T-cell (primary cell): ENCODE data around the gene MAP4K4. TPM values are rescaled to one million over a fixed set of nuclear protein-coding genes. Genes with fewer than 3 reads are reported as not detected.
A peak's percentile ranks its signal among the peaks of the same experiment; 100 is the strongest.

Experiments
- ATAC-seq, 4 experiments: fragments of 200-7000 bp in 3 of 4; fragments of 150-1000 bp in 1 of 4; cut with Tn5 transposase; replicated peaks in 1 of 4; 1 replicate in 3 of 4; 2 replicates in 1 of 4; pipeline ENCODE4 v1.10.0; 2021; ENCODE audit warnings: moderate library complexity in 3 of 4, mild to moderate bottlenecking in 2 of 4, moderate number of reproducible peaks in 1 of 4
- CTCF ChIA-PET, 2 donors: fragments of 300-600 bp; sonication (Branson Sonifier 250); formaldehyde crosslinking; loops; one replicate each; lab custom pipeline; 2022; ENCODE audit warnings: antibody characterized with exemption in 2 of 2; lab: Charles Lee
- POLR2A ChIA-PET, 2 donors: fragments of 300-600 bp; sonication (Branson Sonifier 250); formaldehyde crosslinking; loops; one replicate each; lab custom pipeline; 2022; ENCODE audit warnings: antibody characterized with exemption in 2 of 2; lab: Charles Lee
- DNase-seq, 35 experiments: peaks; one replicate each; pipeline versions ENCODE4 v3.0.0 to v3.0.0-alpha.2; 2013 to 2023
- H3K27ac ChIP-seq: one replicate; pipeline ENCODE4 v1.5.1; 2013; ENCODE audit warnings: low read length
- H3K27me3 ChIP-seq, 2 experiments: replicated peaks in 1 of 2; 1 replicate in 1 of 2; 2 replicates in 1 of 2; pipeline versions ENCODE4 v1.6.1 to v1.7.0; 2013; ENCODE audit warnings: low read length in 1 of 2, mixed read lengths in 1 of 2; ENCODE audit not compliant: control insufficient read depth in 2 of 2, insufficient read depth in 2 of 2; ENCODE audit errors: extremely low read depth in 1 of 2
- H3K36me3 ChIP-seq, 2 donors: 1 replicate in 1 of 2; 2 replicates in 1 of 2; pipeline versions ENCODE4 v1.6.1 to v1.7.0; 2013; ENCODE audit warnings: low read length in 1 of 2; ENCODE audit not compliant: control insufficient read depth in 2 of 2, insufficient read depth in 1 of 2; ENCODE audit errors: extremely low read depth in 1 of 2
- H3K4me1 ChIP-seq, 2 experiments: 1 replicate in 1 of 2; 2 replicates in 1 of 2; pipeline versions ENCODE4 v1.6.1 to v1.7.0; 2013; ENCODE audit warnings: low read length in 2 of 2, mixed read lengths in 1 of 2; ENCODE audit not compliant: insufficient read depth in 2 of 2, control insufficient read depth in 1 of 2; ENCODE audit errors: extremely low read depth in 1 of 2
- H3K4me3 ChIP-seq, 2 donors: 1 replicate in 1 of 2; 2 replicates in 1 of 2; pipeline versions ENCODE4 v1.5.1 to v1.7.0; 2013; ENCODE audit warnings: mild to moderate bottlenecking in 2 of 2, low read length in 1 of 2, moderate library complexity in 1 of 2; ENCODE audit not compliant: control insufficient read depth in 1 of 2; ENCODE audit errors: extremely low read depth in 1 of 2
- H3K9me3 ChIP-seq: 2 replicates; pipeline ENCODE4 v1.7.0; 2013
- H3K27ac Mint-ChIP-seq, 2 donors: one replicate each; pipeline ENCODE4 v1.8.0; 2020 to 2021; ENCODE audit warnings: mild to moderate bottlenecking in 2 of 2, mixed read lengths in 2 of 2
- H3K27me3 Mint-ChIP-seq, 2 donors: one replicate each; pipeline ENCODE4 v1.8.0; 2021 to 2022; ENCODE audit warnings: mixed read lengths in 2 of 2
- H3K36me3 Mint-ChIP-seq: one replicate; pipeline ENCODE4 v1.8.0; 2021; ENCODE audit warnings: mixed read lengths
- H3K4me1 Mint-ChIP-seq, 3 donors: one replicate each; pipeline ENCODE4 v1.8.0; 2020 to 2022; ENCODE audit warnings: mixed read lengths in 3 of 3, mild to moderate bottlenecking in 1 of 3
- H3K4me3 Mint-ChIP-seq, 3 donors: one replicate each; pipeline ENCODE4 v1.8.0; 2020 to 2022; ENCODE audit warnings: mild to moderate bottlenecking in 3 of 3, mixed read lengths in 3 of 3, moderate library complexity in 3 of 3
- H3K9me3 Mint-ChIP-seq, 3 donors: one replicate each; pipeline ENCODE4 v1.8.0; 2020 to 2022; ENCODE audit warnings: mixed read lengths in 3 of 3
- WGBS: methylation state at CpG from one replicate; pipeline ENCODE4 v1.1.5; 2013; ENCODE audit warnings: missing lambda C conversion rate; ENCODE audit not compliant: insufficient coverage; 5-methylcytosine and 5-hydroxymethylcytosine counted together
- total RNA-seq, 35 experiments: library from RNA in 6 of 35; stranded (reverse) in 6 of 35; fragments of 120-200 nt in 1 of 35; gene quantifications; one replicate each; pipeline versions ENCODE4 v1.2.1 to v1.2.4 and lab custom pipeline; 2013 to 2026

MAP4K4 gene
- total RNA-seq, 5 donors from 2014 or later (not counting 1 experiment from before 2014, with no cell fraction given) = 84.2 to 148 (median 93.2) TPM

GRCh38 chr2:101802329-101802728 lies 104.8 kb downstream of the MAP4K4 start:
- no peaks in the 10 kb centered on the region for H3K9me3 ChIP-seq
- H3K4me1 ChIP-seq = peaks cover 15 to 26% of the 10 kb centered on the region in 2 experiments
- CTCF ChIA-PET = no interaction called here
- no peak overlapping the region for H3K27ac ChIP-seq
- ATAC-seq = no peak
- H3K4me1 Mint-ChIP-seq = peaks cover 71 to 77% (median 74%) of the 10 kb centered on the region in 3 donors
- H3K36me3 Mint-ChIP-seq = peaks cover 11% of the 10 kb centered on the region
- POLR2A ChIA-PET = no interaction called here
- no peak for DNase-seq
- H3K4me3 Mint-ChIP-seq = no peak overlapping the region
- H3K9me3 Mint-ChIP-seq = peaks cover 0 to 2% (median 0%) of the 10 kb centered on the region in 3 donors
- peaks cover 0 to 3% of the 10 kb centered on the region in 2 donors for H3K36me3 ChIP-seq
- H3K27me3 ChIP-seq = no peaks in the 10 kb centered on the region
- H3K27ac Mint-ChIP-seq = peak overlapping the region; percentile 41 to 45
- 85% methylated on average over 4 of the region's 5 CpGs for WGBS
- no peaks in the 10 kb centered on the region for H3K27me3 Mint-ChIP-seq
- H3K4me3 ChIP-seq = no peak overlapping the region

- DNase-seq = no peak
- Mint-ChIP-seq H3K27me3 (no peaks in the 10 kb centered on the region), H3K9me3 (peaks cover 0 to 3% (median 0%) of the 10 kb centered on the region in 3 donors), H3K27ac (no peak overlapping the region), H3K4me1 (peaks cover 71 to 84% (median 76%) of the 10 kb centered on the region in 3 donors), H3K4me3 (no peak overlapping the region), H3K36me3 (peaks cover 14% of the 10 kb centered on the region)
- H3K4me3 ChIP-seq = no peak overlapping the region
- peaks cover 0 to 3% of the 10 kb centered on the region in 2 donors for H3K36me3 ChIP-seq
- no peaks in the 10 kb centered on the region for H3K27me3 ChIP-seq
- ChIA-PET POLR2A (interaction anchor here in 1 of 2 donors (0.6 kb wide), 1 partner anchor 304 kb away, joined by 3 read pairs; no protein-coding TSS in a partner anchor), CTCF (no interaction called here)
- no peak overlapping the region for H3K27ac ChIP-seq
- H3K9me3 ChIP-seq = no peaks in the 10 kb centered on the region
- WGBS = no CpG with 5 or more reads among the region's 1 CpG
- no peak for ATAC-seq
- H3K4me1 ChIP-seq = peaks cover 14 to 29% of the 10 kb centered on the region in 2 experiments
Measured at GRCh38 chr2:101803128-101803527, 105.6 kb downstream of the MAP4K4 start.

- Histone ChIP-seq H3K27ac (no peak overlapping the region), H3K4me1 (peaks cover 14 to 30% of the 10 kb centered on the region in 2 experiments), H3K9me3 (no peaks in the 10 kb centered on the region), H3K36me3 (peaks cover 0 to 3% of the 10 kb centered on the region in 2 donors), H3K27me3 (no peaks in the 10 kb centered on the region), H3K4me3 (no peak overlapping the region)
- H3K27ac Mint-ChIP-seq = peak overlapping the region in 1 of 2 donors; percentile 39
- ATAC-seq (no peak), DNase-seq (no peak)
- peaks cover 14% of the 10 kb centered on the region for H3K36me3 Mint-ChIP-seq
- H3K4me1 Mint-ChIP-seq = peaks cover 67 to 87% (median 73%) of the 10 kb centered on the region in 3 donors
- H3K9me3 Mint-ChIP-seq = peaks cover 0 to 3% (median 0%) of the 10 kb centered on the region in 3 donors
- ChIA-PET POLR2A (no interaction called here), CTCF (interaction anchor here in 1 of 2 donors (0.7 kb wide), 1 partner anchor 341 kb away, joined by 7 read pairs; no protein-coding TSS in a partner anchor)
- 98% methylated on average over 4 of the region's 8 CpGs for WGBS
- H3K27me3 Mint-ChIP-seq = no peaks in the 10 kb centered on the region
- H3K4me3 Mint-ChIP-seq = no peak overlapping the region
Measured at GRCh38 chr2:101803945-101804696, 106.6 kb downstream of the MAP4K4 start.

GRCh38 chr2:101805152-101806088 lies 107.9 kb downstream of the MAP4K4 start:
- POLR2A ChIA-PET = interaction anchor here in 1 of 2 donors (0.6 kb wide), 1 partner anchor 10 kb away, joined by 3 read pairs; no protein-coding TSS in a partner anchor

GRCh38 chr2:101806123-101806522 lies 108.6 kb downstream of the MAP4K4 start:
- no peak overlapping the region for H3K4me3 ChIP-seq

More at GRCh38 chr2:101805152-101806088, 107.9 kb downstream of the MAP4K4 start:
- Mint-ChIP-seq H3K4me1 (peaks cover 67 to 87% (median 76%) of the 10 kb centered on the region in 3 donors), H3K9me3 (peaks cover 0 to 3% (median 0%) of the 10 kb centered on the region in 3 donors), H3K27ac (peak overlapping the region; percentile 66 to 75), H3K4me3 (peak overlapping the region in 1 of 3 donors; percentile 25), H3K36me3 (peaks cover 14% of the 10 kb centered on the region), H3K27me3 (no peaks in the 10 kb centered on the region)
- peaks cover 0 to 3% of the 10 kb centered on the region in 2 donors for H3K36me3 ChIP-seq
- no peaks in the 10 kb centered on the region for H3K9me3 ChIP-seq
- DNase-seq (no peak), ATAC-seq (peak in 1 of 4 experiments; percentile 17)
- H3K27ac ChIP-seq = no peak overlapping the region
- H3K4me3 ChIP-seq = no peak overlapping the region
- H3K4me1 ChIP-seq = peaks cover 16 to 30% of the 10 kb centered on the region in 2 experiments
- WGBS = 87% methylated on average over 3 of the region's 9 CpGs
- no peaks in the 10 kb centered on the region for H3K27me3 ChIP-seq
- CTCF ChIA-PET = interaction anchor here in 1 of 2 donors (0.6 to 0.7 kb wide), 2 partner anchors 20 to 342 kb away, joined by 3 to 7 read pairs; no protein-coding TSS in a partner anchor

More at GRCh38 chr2:101806123-101806522, 108.6 kb downstream of the MAP4K4 start:
- WGBS = no CpG with 5 or more reads among the region's 5 CpGs
- H3K27me3 ChIP-seq = no peaks in the 10 kb centered on the region
- ChIA-PET POLR2A (interaction anchor here in 1 of 2 donors (0.7 kb wide), 1 partner anchor 12 kb away, joined by 11 read pairs; no protein-coding TSS in a partner anchor), CTCF (interaction anchor here in 1 of 2 donors (0.5 kb wide), 1 partner anchor 44 kb away, joined by 3 read pairs; no protein-coding TSS in a partner anchor)
- Mint-ChIP-seq H3K4me1 (peaks cover 69 to 84% (median 77%) of the 10 kb centered on the region in 3 donors), H3K27ac (peak overlapping the region; percentile 66 to 75), H3K36me3 (peaks cover 10% of the 10 kb centered on the region), H3K9me3 (peaks cover 0 to 3% (median 0%) of the 10 kb centered on the region in 3 donors), H3K4me3 (peak overlapping the region in 1 of 3 donors; percentile 25), H3K27me3 (no peaks in the 10 kb centered on the region)
- peaks cover 19 to 30% of the 10 kb centered on the region in 2 experiments for H3K4me1 ChIP-seq
- no peak overlapping the region for H3K27ac ChIP-seq
- DNase-seq (peak in 6 of 35 experiments; percentile 8 to 37 (median 24)), ATAC-seq (peak; percentile 48 to 84 (median 64))
- no peaks in the 10 kb centered on the region for H3K9me3 ChIP-seq
- peaks cover 0 to 2% of the 10 kb centered on the region in 2 donors for H3K36me3 ChIP-seq
